Cardiac fibroblast (primary cell): Measurements from ENCODE around the gene MAP2.

Experiments
- DNase-seq, 2 donors: peaks; one replicate each; pipeline versions ENCODE4 v3.0.0 to v3.0.0-alpha.2; 2010; ENCODE audit warnings: low read depth in 2 of 2
- H3K4me3 ChIP-seq, 2 donors: replicated peaks in 1 of 2; 1 replicate in 1 of 2; 2 replicates in 1 of 2; pipeline ENCODE4 v1.5.1; 2011; ENCODE audit warnings: low read depth in 2 of 2, low read length in 2 of 2, mild to moderate bottlenecking in 2 of 2, moderate library complexity in 1 of 2
- CTCF ChIP-seq: IDR thresholded peaks from one replicate; pipeline ENCODE4 v1.5.1; 2011; ENCODE audit warnings: low read depth, mild to moderate bottlenecking, low read length, inconsistent platforms

Gene MAP2

GRCh38 chr2:209398463-209398862 is 25.4 kb upstream of the MAP2 start:
- no peak for TF ChIP-seq CTCF

GRCh38 chr2:209401788-209402187 is 22.1 kb upstream of the MAP2 start:
- TF ChIP-seq CTCF: no peak
- H3K4me3 ChIP-seq: no peak overlapping the region
- DNase-seq: no peak

More at GRCh38 chr2:209398463-209398862, 25.4 kb upstream of the MAP2 start:
- no peak overlapping the region for H3K4me3 ChIP-seq
- DNase-seq: no peak

GRCh38 chr2:209411296-209411695 is 12.6 kb upstream of the MAP2 start:
- DNase-seq: no peak
- no peak for TF ChIP-seq CTCF
- no peak overlapping the region for H3K4me3 ChIP-seq

- peak in 1 of 2 donors; percentile 36 for DNase-seq
- no peak for TF ChIP-seq CTCF
- no peak overlapping the region for H3K4me3 ChIP-seq
Measured at GRCh38 chr2:209411718-209412117, 12.1 kb upstream of the MAP2 start.

- DNase-seq: no peak
Measured at GRCh38 chr2:209413311-209414014, 10.4 kb upstream of the MAP2 start.

GRCh38 chr2:209416913-209417312 is 6.9 kb upstream of the MAP2 start:
- no peak for TF ChIP-seq CTCF
- no peak for DNase-seq
- no peak overlapping the region for H3K4me3 ChIP-seq

More at GRCh38 chr2:209413311-209414014, 10.4 kb upstream of the MAP2 start:
- H3K4me3 ChIP-seq: no peak overlapping the region
- no peak for TF ChIP-seq CTCF

GRCh38 chr2:209422191-209422754 is 1.6 kb upstream of the MAP2 start:
- no peak overlapping the region for H3K4me3 ChIP-seq
- no peak for DNase-seq

More at GRCh38 chr2:209422191-209422754, 1.6 kb upstream of the MAP2 start:
- TF ChIP-seq CTCF: no peak
